ENCODE measurements around the gene MSH5.

GRCh38 chr6:31706599-31706998, 33.2 kb upstream of the MSH5 start, which contains the start of gene LY6G6F:
- no peak for TF ChIP-seq EZH2 (IDR thresholded peaks at IDR 0.05; ENCODE audit: borderline replicate concordance, low read depth, low read length)
- 0 out of 2 replicates have a peak, but pooled peaks have one; percentile 31 for TF ChIP-seq ETV5 (CRISPR knock-in tag; IDR thresholded peaks at IDR 0.05; ENCODE audit: low read depth)
- TF ChIP-seq SMAD1 (IDR thresholded peaks at IDR 0.05; ENCODE audit: low read depth, low read length, partially characterized antibody): no peak
- TF ChIP-seq CTCF (IDR thresholded peaks at IDR 0.05 in 2 of 3, conservative IDR thresholded peaks at IDR 0.05 in 1 of 3; ENCODE audit: insufficient read depth in 2 of 3, low read depth in 1 of 3, low read length in 3 of 3): peak in 1 of 3 experiments; percentile 3; a peak in 1 of 6 replicates
- TF ChIP-seq SMARCB1 (IDR thresholded peaks at IDR 0.05; ENCODE audit: insufficient read length, low read depth): no peak
- TF ChIP-seq POLR2AphosphoS5 (IDR thresholded peaks at IDR 0.05; ENCODE audit: control insufficient read depth, insufficient read depth, low read depth, low read length): no peak
- TF ChIP-seq POLR2A (conservative IDR thresholded peaks at IDR 0.05): no peak
- TF ChIP-seq NR3C1 (CRISPR knock-in tag; IDR thresholded peaks at IDR 0.05): no peak
- no peak for TF ChIP-seq E2F1 (CRISPR knock-in tag; IDR thresholded peaks at IDR 0.05)
- TF ChIP-seq PBX2 (CRISPR knock-in tag; IDR thresholded peaks at IDR 0.05; ENCODE audit: low read depth): no peak
- no peak for TF ChIP-seq PBX2 (tag; conservative IDR thresholded peaks at IDR 0.05; ENCODE audit: low read depth)
